Panc1 (cell line): ENCODE data around the gene ZNF526.

Source experiments
- CTCF ChIP-seq: fragments of 450-650 bp; IDR thresholded peaks from 2 replicates; pipeline ENCODE4 v1.5.1; 2017; ENCODE audit warnings: mild to moderate bottlenecking
- TF ChIP-seq, protein P1 (sequence below), 2 experiments: IDR thresholded peaks; 2 replicates each; pipeline ENCODE4 v1.6.1; 2011 to 2012; ENCODE audit warnings: low read depth in 2 of 2, control low read depth in 1 of 2, low read length in 1 of 2, mild to moderate bottlenecking in 1 of 2, moderate library complexity in 1 of 2; ENCODE audit not compliant: insufficient read depth in 1 of 2

DNA sequence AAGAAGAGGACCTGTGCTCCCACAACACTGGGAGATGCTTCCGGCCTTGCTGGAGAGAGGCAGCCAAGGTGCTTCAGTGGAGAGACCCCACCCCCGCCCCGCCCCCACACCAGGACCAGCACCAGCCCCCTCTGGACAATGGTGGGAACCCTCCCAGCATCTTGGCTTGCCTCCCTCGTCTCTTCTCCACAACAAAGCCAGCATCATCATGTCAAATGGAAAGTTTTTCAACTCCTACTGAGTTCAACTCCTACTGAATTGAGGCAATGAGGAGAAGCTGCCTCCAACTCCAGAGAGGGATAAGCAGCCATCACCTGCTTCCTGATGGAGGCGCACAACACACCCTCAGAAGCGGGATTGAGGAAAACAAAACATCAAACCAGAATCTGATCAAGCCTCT lies 15.4 kb upstream of the ZNF526 start:
- TF ChIP-seq CTCF: no peak
- TF ChIP-seq, protein P1, sequence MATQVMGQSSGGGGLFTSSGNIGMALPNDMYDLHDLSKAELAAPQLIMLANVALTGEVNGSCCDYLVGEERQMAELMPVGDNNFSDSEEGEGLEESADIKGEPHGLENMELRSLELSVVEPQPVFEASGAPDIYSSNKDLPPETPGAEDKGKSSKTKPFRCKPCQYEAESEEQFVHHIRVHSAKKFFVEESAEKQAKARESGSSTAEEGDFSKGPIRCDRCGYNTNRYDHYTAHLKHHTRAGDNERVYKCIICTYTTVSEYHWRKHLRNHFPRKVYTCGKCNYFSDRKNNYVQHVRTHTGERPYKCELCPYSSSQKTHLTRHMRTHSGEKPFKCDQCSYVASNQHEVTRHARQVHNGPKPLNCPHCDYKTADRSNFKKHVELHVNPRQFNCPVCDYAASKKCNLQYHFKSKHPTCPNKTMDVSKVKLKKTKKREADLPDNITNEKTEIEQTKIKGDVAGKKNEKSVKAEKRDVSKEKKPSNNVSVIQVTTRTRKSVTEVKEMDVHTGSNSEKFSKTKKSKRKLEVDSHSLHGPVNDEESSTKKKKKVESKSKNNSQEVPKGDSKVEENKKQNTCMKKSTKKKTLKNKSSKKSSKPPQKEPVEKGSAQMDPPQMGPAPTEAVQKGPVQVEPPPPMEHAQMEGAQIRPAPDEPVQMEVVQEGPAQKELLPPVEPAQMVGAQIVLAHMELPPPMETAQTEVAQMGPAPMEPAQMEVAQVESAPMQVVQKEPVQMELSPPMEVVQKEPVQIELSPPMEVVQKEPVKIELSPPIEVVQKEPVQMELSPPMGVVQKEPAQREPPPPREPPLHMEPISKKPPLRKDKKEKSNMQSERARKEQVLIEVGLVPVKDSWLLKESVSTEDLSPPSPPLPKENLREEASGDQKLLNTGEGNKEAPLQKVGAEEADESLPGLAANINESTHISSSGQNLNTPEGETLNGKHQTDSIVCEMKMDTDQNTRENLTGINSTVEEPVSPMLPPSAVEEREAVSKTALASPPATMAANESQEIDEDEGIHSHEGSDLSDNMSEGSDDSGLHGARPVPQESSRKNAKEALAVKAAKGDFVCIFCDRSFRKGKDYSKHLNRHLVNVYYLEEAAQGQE (IDR thresholded peaks at IDR 0.05; ENCODE audit: insufficient read depth in 1 of 2, low read depth in 2 of 2, low read length in 1 of 2): no peak
